HG03442 (cell line): ENCODE data around the gene TRHDE.

ENCODE experiments used
- ATAC-seq: cut with Tn5 transposase; IDR thresholded peaks from one replicate; pipeline ENCODE4 v1.9.1; 2021; ENCODE audit warnings: mild to moderate bottlenecking, moderate library complexity; ENCODE audit not compliant: unreplicated experiment

The TRHDE gene

DNA sequence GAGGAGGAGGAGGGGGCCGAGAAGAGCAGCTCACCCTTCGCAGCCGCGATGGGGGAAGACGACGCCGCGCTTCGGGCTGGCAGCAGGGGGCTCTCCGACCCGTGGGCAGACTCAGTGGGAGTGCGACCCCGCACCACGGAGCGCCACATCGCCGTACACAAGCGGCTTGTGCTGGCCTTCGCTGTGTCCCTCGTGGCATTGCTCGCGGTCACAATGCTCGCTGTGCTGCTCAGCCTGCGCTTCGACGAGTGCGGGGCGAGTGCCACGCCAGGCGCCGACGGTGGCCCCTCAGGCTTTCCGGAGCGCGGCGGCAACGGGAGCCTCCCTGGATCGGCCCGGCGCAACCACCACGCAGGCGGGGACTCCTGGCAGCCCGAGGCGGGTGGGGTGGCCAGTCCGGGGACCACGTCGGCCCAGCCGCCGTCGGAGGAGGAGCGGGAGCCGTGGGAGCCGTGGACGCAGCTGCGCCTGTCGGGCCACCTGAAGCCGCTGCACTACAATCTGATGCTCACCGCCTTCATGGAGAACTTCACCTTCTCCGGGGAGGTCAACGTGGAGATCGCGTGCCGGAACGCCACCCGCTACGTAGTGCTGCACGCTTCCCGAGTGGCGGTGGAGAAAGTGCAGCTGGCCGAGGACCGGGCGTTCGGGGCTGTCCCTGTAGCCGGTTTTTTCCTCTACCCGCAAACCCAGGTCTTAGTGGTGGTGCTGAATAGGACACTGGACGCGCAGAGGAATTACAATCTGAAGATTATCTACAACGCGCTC lies 745 bp downstream of the TRHDE start:
- ATAC-seq, result no peak

DNA sequence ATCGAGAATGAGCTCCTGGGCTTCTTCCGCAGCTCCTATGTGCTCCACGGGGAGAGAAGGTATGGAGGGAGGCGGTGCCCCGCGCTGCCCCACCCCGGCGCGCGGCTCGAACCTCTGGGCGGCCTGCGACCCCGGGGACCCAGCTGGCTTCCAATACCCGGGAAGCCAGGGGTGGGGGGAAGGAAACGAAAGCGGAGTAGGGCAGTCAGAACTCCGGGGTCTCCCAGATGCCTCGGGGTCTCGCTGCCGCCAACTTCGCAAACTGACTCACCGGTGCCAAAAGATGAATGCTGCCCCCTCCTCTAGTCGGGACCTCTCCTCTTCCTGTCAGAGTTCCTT lies 1.3 kb downstream of the TRHDE start:
- ATAC-seq, result no peak

DNA sequence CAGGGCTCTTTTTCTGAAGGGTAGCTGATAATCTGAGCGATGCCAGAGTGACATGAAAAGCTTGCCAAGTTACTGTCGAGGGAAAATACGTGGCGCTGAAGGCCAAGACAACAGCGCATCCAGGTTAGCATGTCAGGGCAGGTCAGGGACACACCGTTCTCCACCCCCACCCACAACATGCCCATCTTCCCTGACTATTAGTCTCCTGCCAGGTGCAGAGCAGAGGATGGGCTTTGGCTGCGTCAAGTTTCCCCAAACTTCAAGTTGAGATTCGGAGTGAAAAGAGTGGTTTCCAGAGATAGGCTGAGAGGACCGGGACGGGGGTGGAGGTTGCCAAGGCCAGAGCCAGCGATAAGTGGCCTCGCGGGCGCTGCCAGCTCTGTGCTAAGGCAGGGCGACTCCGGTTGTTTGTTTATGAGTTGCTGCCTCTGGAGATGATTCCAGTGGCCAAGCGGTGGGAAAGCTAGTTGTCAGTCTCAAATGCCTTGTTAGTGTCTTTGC lies 1.7 kb downstream of the TRHDE start:
- no peak for ATAC-seq

DNA sequence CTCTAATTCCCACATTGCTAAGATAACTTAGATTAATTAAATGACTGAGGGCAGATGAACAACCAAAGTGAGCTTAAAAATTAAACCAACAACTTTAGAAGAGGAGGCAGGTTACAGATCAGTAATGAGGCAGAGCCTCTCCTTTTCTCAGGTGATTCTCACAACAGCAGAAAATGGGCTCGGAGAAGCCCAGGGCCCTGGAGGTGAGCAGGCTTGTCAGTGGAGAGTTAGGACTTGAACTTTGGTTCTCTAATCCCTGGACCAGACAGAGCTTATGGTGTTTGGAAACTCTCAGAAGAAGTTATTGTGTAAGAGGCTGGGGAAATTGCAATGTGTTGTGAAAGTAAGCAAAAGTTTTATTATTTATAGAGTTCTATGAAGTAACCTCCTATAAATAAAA lies 2.8 kb downstream of the TRHDE start:
- ATAC-seq, result no peak

DNA sequence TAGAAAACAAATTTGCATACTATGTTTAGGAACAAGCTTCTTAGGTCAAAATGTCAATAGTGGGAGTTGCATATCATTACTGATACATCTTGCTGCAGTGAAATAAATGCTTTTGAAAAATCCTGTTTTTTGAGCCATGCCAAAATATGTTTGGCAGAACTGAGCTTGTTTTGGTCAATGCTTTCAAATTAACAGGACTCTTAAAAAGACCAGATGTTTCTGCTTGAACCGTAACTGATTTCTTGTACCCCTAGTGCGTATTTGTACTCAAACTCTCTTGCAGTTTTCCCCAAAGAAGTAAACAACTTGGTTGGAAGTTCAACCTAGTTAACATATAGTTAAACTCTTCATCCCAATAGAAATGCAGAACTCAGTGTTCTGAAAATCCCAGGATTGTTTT lies 3.4 kb downstream of the TRHDE start:
- no peak for ATAC-seq

DNA sequence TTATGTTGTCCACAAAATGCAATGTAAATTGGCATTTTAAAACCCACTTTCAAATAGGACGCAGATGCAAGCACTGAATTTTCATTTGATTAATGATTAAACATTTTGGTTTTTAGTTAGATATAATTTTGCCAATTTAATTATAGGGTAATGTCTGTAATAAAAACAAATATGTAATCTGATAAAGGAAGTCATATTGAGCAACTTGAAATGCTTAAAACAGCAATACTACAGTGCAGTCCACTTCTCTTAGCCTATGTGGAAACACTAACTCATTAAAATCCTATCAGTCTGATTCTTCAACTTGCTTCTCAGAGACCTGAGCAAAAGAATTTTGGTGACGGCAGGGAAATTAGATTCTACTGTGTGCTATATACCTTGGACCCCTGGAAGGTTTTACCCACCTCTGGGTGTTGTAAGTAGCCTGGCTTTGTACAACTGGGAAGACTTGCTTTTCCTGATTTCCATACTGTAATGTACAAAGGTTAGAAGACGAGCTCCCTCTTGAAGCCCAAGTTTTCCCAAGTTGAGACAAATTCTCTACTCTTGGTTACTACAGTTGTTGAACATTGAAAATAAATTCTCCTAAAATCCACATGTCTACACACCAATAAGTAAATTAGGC lies 4.1 kb downstream of the TRHDE start:
- no peak for ATAC-seq

DNA sequence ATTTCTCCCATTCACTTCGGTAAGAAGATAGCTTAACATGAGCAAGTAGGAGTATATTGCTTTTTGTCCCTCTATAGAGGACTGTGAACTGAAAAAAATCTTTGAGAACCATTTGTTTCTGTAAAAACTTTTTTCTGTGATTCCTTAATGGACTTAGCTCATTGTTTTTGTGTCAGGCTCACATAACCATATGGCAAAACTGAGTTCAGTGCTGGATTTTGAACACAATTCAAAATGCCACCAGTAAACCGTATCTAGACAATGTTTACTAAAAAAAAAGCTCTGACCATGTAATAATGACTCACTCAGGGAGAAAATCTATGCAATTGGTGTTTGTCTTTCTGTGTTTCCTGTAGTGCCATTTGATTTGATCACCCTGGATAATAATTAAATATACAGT lies 5.2 kb downstream of the TRHDE start:
- no peak for ATAC-seq

DNA sequence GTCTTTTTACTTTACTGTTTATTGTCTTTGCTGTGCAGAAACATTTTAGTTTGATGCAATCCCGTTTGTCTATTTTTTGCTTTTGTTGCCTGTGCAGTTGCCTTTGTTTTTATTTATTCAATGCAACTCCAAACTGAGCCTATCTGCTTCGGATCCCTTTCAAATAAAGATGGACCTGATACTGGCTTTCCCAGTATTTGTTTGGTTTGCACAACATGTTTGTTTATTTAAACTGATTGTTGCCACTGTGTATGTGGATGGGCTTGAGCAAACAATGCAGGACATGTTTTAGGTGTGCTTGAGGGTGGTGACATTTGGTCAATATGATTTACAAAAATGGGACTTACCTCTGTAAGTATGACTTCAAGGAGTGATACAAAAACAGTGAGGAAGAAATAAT lies 6.7 kb downstream of the TRHDE start:
- no peak for ATAC-seq

DNA sequence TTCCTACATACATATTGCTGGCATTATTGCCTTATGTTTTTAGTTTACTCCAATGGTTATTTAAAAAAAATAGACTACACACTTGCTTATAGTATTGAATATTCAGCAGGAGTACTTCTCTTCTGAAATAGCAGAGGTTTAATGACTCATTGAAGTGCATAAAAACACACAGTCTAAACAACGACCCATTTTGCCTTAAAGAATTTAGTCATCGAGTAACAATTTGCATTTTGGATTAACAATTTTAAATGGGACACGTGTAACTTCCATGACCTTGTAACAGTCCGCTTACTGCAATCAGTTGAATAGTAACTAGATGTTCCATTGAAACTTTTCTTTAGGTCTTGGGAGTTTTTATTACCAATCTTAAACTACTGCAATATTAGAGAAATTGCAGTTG lies 9.0 kb downstream of the TRHDE start:
- no peak for ATAC-seq

DNA sequence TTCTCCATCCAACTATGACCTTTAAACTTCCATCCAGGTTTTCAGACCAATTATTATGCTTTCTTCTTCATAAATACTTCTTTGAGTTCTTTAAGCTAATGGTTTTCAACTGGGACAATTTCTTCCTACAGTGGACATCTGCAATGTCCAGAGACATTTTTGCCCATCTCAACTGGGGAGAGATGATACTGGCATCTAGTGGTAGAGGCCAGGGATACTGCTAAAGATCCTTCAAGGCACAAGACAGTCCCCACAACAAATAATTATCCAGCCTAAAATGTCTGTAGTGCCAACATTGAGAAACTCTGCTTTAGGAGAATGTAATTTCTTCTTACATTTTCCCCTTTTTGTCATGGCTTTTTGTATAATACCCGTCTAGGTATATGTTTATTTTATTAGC lies 10.6 kb downstream of the TRHDE start:
- no peak for ATAC-seq

DNA sequence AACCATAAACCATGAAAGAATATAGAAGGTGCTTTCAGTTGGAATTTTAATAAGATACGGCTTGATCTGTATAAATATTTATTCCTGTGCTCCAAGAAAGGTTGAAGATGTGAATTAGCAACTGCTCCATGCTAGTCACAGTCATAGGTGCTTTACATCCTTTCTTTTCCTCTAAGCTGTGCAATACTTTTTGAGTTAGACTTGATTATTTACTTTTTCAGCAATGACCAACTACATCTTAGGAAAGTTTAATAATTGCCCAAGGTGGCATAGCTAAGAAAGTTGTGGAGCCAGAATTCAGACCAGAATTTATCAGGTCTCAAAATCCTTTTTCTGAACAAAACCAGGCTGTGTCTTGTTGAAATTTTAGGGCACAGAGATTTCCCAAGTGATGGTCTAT lies 13.7 kb downstream of the TRHDE start:
- no peak for ATAC-seq

DNA sequence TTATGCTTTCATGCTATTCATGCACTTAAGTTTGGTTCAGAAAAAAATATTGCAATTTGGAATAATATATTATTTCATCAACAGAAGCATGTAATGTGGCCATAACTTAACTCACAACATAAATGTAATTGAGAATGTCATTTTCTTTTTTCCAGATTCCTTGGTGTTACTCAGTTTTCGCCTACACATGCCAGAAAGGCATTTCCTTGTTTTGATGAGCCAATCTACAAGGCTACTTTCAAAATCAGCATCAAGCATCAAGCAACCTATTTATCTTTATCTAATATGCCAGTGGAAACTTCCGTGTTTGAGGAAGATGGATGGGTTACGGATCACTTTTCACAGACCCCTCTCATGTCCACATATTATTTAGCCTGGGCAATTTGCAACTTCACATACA lies 14.4 kb downstream of the TRHDE start:
- ATAC-seq, result no peak

DNA sequence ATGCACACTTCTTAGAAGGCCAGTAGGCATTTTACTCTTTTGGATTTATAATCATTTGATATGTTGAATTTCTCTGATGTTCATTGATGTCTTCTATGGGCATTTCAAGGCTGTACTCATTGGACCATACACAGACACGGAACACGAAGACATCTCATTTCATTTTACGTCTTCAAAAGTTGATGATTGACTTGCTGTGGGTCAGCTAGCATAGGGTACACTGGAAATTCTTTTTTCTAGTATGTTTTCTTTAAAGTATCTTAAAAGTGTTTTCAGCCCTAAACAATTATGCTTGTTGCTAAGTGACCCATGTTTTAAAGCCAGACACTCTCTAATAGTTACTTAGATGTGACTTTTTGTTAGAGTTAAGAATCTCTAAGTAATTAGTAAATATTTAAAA lies 16.3 kb downstream of the TRHDE start:
- no peak for ATAC-seq

DNA sequence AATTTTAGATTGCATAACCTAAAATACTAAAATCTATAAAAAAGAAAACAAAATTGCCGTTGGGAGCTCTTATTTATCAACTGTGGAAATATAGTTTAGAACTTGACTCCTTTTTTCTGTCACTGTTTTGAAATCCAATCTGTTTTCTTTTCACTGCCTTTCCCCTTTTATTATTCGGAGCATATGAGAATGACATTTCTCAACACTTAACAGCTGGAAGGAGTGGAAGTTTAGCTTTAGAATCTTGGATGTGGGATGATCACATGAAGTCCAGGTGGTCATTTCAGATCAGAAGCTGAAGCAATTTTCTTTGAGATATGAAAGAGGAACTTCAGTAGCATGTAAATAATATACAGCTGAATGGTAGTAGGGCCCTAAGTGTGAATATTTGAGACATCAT lies 16.7 kb downstream of the TRHDE start:
- no peak for ATAC-seq

DNA sequence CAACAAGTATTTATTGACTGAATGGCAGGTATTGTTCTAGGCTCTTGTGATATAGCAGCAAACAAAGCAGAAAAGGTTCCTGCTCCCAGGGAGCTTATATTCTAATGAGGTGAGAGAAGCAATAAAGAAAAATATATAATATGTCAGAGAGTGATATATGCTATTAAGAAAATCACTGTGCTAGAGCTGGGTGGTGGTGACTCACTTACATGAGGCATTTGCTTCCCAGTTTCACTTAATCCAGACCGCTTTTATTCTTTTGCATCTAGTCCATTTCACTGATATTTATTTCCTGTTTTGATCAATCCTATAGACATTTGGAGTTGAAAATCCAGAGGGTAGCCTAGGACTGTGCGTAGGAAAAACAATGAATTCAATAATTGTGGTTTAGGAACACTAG lies 17.5 kb downstream of the TRHDE start:
- ATAC-seq, result no peak

DNA sequence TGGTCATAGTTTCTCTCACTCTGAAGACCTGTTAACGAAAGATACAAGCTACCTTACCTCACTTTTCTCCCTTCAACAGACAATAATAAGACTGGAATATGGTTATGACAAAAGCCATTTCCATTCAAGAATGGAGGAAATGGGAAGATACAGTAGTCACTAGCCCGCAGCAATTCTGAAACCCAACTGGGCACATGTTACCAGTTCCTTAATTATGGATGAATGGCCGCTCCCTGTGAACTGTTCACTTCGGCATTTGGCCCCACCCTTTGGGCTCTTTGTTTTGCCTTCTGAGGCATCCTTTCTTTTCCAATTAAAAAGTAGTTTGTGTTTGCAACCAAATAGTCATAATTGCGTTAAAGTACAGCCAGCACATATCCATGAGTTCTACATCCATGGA lies 19.0 kb downstream of the TRHDE start:
- ATAC-seq, result no peak

DNA sequence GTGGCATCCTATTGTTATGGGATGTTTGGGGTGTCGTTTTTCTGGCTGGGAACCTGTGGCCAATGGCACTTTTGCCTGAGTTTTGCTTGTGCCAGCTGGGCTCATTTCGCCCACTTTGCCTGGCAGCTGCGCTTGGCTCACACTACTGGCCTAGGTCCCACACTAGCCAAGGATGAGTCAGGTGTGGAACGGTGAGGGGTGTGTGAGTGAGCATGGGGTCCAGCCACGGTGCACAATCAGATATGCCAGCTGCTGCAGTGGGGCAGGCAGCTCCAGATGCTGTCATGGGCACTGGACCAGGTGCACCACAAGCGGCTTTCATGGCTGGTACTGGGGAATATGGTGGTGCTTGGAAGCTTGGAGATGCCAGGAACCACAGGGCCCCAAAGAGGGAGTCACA lies 21.5 kb downstream of the TRHDE start:
- no peak for ATAC-seq

DNA sequence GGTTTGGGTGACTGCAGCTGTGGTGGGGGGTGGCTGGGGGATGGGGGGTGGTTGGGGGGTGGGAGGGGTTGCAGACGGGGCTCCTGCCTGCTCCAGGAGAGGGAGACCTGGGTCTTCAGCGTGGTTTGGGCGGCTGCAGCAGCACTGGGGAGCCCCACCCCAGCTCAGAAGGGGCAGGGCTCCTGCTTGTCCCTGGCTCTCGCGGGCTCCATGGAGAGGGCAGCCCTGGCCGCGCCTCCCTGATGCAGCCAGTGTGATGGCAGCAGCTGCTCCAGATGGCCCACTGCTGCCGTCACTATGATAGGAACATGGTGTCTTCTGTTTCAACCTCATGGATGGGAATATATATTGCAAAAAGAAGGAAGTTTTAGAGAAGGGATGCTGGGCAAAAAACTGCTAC lies 22.9 kb downstream of the TRHDE start:
- ATAC-seq, result no peak

DNA sequence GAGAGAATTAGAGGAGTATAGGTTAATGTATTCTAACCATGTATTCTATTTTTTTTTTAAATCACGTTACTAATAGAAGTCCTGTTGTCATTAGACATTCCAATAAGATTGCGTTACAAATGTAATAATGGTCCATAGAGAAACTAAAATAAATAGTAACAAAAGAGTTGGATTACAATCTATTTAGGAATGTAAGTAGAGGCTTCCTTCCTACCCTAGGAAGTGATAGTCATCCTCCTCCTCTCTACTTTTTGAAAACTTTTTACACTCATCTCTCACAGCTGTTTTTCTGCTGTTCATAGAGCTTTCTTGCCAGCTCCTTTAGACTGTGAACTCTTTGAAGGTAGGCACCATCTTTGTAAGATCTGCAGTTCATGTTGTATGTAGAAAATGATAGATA lies 23.6 kb downstream of the TRHDE start:
- no peak for ATAC-seq

DNA sequence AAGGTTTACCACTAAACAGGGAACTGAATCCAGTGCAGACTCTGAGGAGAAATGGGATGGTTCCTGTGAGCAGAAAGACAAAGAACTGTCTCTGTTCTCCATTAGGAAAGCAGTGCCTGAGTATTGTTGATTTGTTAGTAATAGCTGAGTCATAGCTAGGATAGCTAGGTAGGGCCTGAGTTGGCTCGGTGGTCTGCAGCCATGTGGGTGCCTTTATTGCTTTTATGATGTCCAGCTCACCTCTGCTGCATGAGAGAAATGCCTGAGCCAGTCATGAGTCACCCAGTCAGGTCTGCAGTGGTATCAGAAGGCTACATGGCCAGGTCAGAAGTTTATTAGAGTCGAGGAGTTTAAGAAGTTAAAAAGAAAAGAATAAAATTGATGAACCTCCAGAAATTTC lies 24.2 kb downstream of the TRHDE start:
- no peak for ATAC-seq

DNA sequence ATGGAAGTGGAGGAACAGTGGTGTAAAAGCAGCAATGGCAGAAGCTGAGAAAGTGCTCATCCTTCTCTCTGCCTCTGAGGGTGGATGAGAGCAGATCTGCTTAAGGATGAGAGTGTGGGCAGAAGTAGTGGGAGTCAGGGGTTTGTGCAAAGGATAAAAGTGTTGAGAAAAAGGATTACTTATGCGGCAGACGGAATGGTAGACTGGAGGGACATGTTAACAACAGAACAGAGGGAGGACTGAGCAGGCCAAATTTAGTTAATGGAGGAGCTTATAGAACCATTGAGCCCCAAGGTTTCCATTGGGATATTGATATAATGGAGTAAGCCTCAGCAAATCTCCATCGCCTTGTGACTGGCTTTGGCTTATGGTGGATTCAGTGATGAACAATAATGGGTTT lies 25.5 kb downstream of the TRHDE start:
- no peak for ATAC-seq

DNA sequence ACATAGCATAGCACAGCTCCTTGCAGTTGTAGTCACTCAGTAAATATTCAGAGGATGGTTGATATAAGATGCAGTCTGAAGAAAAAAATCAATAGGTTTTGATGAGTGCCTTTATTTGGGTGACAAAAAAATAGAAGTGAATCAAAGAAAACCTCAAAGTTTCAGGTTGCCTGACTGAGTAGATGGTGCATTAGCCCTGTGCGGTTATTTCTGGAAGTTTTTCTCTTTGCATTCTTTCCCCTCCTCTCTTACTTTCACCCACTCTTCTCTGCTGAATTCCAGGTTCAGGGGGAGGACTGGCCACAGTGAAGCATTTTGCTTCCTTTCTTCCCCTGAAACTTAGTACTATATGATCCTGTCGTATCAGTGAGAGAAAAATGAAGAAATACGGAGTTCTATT lies 28.6 kb downstream of the TRHDE start:
- no peak for ATAC-seq

DNA sequence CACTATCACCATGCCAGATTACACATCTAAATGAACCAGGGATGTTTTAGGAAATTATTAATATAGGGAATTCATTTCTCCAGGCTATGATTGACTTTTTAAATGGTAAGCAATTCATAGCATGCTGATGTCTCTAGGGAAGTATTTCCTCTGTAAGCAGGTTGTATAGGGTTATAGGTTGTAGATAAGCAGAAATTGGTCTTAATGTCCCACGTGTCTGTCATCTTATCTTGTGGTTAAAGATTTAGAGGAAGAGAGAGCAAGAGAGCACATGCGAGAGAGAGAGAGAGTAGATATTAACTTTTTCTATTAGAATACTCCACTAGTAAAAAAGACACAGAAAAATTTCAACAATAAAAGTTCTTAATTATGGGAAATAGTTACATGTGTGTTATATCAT lies 32.6 kb downstream of the TRHDE start:
- no peak for ATAC-seq
